Breast epithelium (tissue), 4 donors: ENCODE data around the gene SLC9A8. TPM values are rescaled to one million over a fixed set of nuclear protein-coding genes. Genes with fewer than 3 reads are reported as not detected.

Experiments used
- DNase-seq, 2 donors: peaks; one replicate each; pipeline ENCODE4 v3.0.0-alpha.2; 2019; ENCODE audit warnings: low spot score in 2 of 2
- H3K27ac ChIP-seq, 2 donors: fragments of 200-600 bp; sonication (generic) in 1 of 2; one replicate each; pipeline ENCODE4 v1.5.1; 2016 to 2019; ENCODE audit warnings: mild to moderate bottlenecking in 1 of 2
- H3K27me3 ChIP-seq, 2 donors: fragments of 200-600 bp; sonication (generic) in 1 of 2; one replicate each; pipeline versions ENCODE4 v1.5.1 to v1.6.0; 2017 to 2019; ENCODE audit warnings: control low read depth in 1 of 2, mild to moderate bottlenecking in 1 of 2
- H3K36me3 ChIP-seq: fragments of 200-600 bp; one replicate; pipeline ENCODE4 v1.5.1; 2019
- H3K4me1 ChIP-seq, 2 donors: fragments of 200-600 bp; sonication (generic); one replicate each; pipeline ENCODE4 v1.5.1; 2016 to 2019; ENCODE audit warnings: control low read depth in 1 of 2
- H3K4me3 ChIP-seq, 3 donors: fragments of 200-600 bp; sonication (generic); 1 replicate in 2 of 3; 2 replicates in 1 of 3; pipeline ENCODE4 v1.5.1; 2016 to 2019; ENCODE audit warnings: mild to moderate bottlenecking in 3 of 3, moderate library complexity in 2 of 3
- H3K9me3 ChIP-seq, 2 donors: fragments of 200-600 bp; sonication (generic) in 1 of 2; one replicate each; pipeline ENCODE4 v1.5.1; 2016 to 2019; ENCODE audit warnings: control low read depth in 1 of 2
- CTCF ChIP-seq, 3 donors: fragments of 450-650 bp; IDR thresholded peaks; one replicate each; pipeline ENCODE4 v1.5.1; 2016 to 2017; ENCODE audit warnings: antibody characterized with exemption in 3 of 3, mild to moderate bottlenecking in 3 of 3, moderate library complexity in 3 of 3
- POLR2A ChIP-seq: fragments of 450-650 bp; IDR thresholded peaks from one replicate; pipeline ENCODE4 v1.6.1; 2016; ENCODE audit warnings: antibody characterized with exemption, mild to moderate bottlenecking, moderate library complexity
- POLR2AphosphoS5 ChIP-seq, 3 donors: sonication (generic); formaldehyde crosslinking; IDR thresholded peaks; one replicate each; pipeline ENCODE4 v1.6.1; 2017; ENCODE audit warnings: antibody characterized with exemption in 3 of 3
- intact Hi-C: fragments of 100-400 bp; cut with DNase I; formaldehyde crosslinking; loops from one replicate; pipeline ENCODE4 v1.15.1; 2023; ENCODE audit warnings: low total_unique reads
- total RNA-seq, 3 donors: library from RNA; depleted of rRNA; stranded (reverse); fragments of >200 nt; gene quantifications; one replicate each; pipeline ENCODE4 v1.1.0, GENCODE V29; 2016

SLC9A8 gene
- total RNA-seq, 3 donors from 2014 or later, result 11.8 to 13.5 (median 13.3) TPM

- no peak overlapping the region for H3K4me3 ChIP-seq
- no peaks in the 10 kb centered on the region for H3K27me3 ChIP-seq
- H3K36me3 ChIP-seq, result no peaks in the 10 kb centered on the region
- TF ChIP-seq CTCF (IDR thresholded peaks at IDR 0.05) (peak; percentile 24 to 59 (median 57)), POLR2AphosphoS5 (IDR thresholded peaks at IDR 0.05) (no peak)
- intact Hi-C loops, result no loop called here
- H3K27ac ChIP-seq, result no peak overlapping the region
- no peaks in the 10 kb centered on the region for H3K9me3 ChIP-seq
- H3K4me1 ChIP-seq, result no peaks in the 10 kb centered on the region
- DNase-seq, result no peak
Observed at GRCh38 chr20:49846206-49846807, 33.7 kb downstream of the SLC9A8 start.

- H3K4me3 ChIP-seq, result no peak overlapping the region
- no peaks in the 10 kb centered on the region for H3K36me3 ChIP-seq
- H3K4me1 ChIP-seq, result no peaks in the 10 kb centered on the region
- peak overlapping the region in 1 of 2 donors; percentile 28 for H3K27ac ChIP-seq
- TF ChIP-seq CTCF (IDR thresholded peaks at IDR 0.05), result no peak
- no peak for TF ChIP-seq POLR2A
- TF ChIP-seq POLR2AphosphoS5 (IDR thresholded peaks at IDR 0.05), result no peak
- H3K9me3 ChIP-seq, result no peaks in the 10 kb centered on the region
- intact Hi-C loops, result no loop called here
- no peaks in the 10 kb centered on the region for H3K27me3 ChIP-seq
- DNase-seq, result no peak
Observed at GRCh38 chr20:49850463-49851230, 38.0 kb downstream of the SLC9A8 start.

GRCh38 chr20:49851231-49851705, 38.6 kb downstream of the SLC9A8 start:
- Histone ChIP-seq H3K4me1 (no peaks in the 10 kb centered on the region), H3K27ac (peak overlapping the region in 1 of 2 donors; percentile 28), H3K27me3 (no peaks in the 10 kb centered on the region), H3K9me3 (no peaks in the 10 kb centered on the region), H3K4me3 (no peak overlapping the region), H3K36me3 (no peaks in the 10 kb centered on the region)
- intact Hi-C loops, result no loop called here
- no peak for DNase-seq
- TF ChIP-seq POLR2AphosphoS5 (IDR thresholded peaks at IDR 0.05) (no peak), POLR2A (no peak), CTCF (IDR thresholded peaks at IDR 0.05) (no peak)

- Histone ChIP-seq H3K36me3 (no peaks in the 10 kb centered on the region), H3K27ac (no peak overlapping the region), H3K4me1 (no peaks in the 10 kb centered on the region), H3K9me3 (no peaks in the 10 kb centered on the region), H3K4me3 (no peak overlapping the region), H3K27me3 (no peaks in the 10 kb centered on the region)
- intact Hi-C loops, result no loop called here
- no peak for DNase-seq
- TF ChIP-seq POLR2A (no peak), POLR2AphosphoS5 (IDR thresholded peaks at IDR 0.05) (no peak), CTCF (IDR thresholded peaks at IDR 0.05) (no peak)
Observed at GRCh38 chr20:49851991-49852390, 39.4 kb downstream of the SLC9A8 start.

- intact Hi-C loops, result no loop called here
- no peaks in the 10 kb centered on the region for H3K36me3 ChIP-seq
- H3K27ac ChIP-seq, result no peak overlapping the region
- no peak overlapping the region for H3K4me3 ChIP-seq
- no peaks in the 10 kb centered on the region for H3K9me3 ChIP-seq
- H3K4me1 ChIP-seq, result no peaks in the 10 kb centered on the region
- DNase-seq, result no peak
- no peaks in the 10 kb centered on the region for H3K27me3 ChIP-seq
- TF ChIP-seq CTCF (IDR thresholded peaks at IDR 0.05) (no peak), POLR2A (no peak)
Observed at GRCh38 chr20:49852522-49853080, 40.0 kb downstream of the SLC9A8 start.
